ENCODE results near the gene CHRD.

- peak; percentile 46 to 76 for TF ChIP-seq POLR2A (IDR thresholded peaks at IDR 0.05)
- peak; percentile 46 to 72 (median 53) for TF ChIP-seq CTCF (IDR thresholded peaks at IDR 0.05)
- peak; percentile 64 to 95 for TF ChIP-seq EP300 (IDR thresholded peaks at IDR 0.05)
Observed at GRCh38 chr3:184362668-184363546, 16.9 kb upstream of the CHRD start.

All from tibial nerve (tissue), 4 donors.